ENCODE measurements around the gene ASMT. TPM values are rescaled to one million over a fixed set of nuclear protein-coding genes. Genes with fewer than 3 reads are reported as not detected.
"Not testable (repeated sequence)": the region's sequence is repeated elsewhere in the genome, so short reads cannot be mapped to it uniquely, and the experiment has no call there.

Gene ASMT
- polyA plus RNA-seq, 6 donors from 2014 or later: not detected

DNA sequence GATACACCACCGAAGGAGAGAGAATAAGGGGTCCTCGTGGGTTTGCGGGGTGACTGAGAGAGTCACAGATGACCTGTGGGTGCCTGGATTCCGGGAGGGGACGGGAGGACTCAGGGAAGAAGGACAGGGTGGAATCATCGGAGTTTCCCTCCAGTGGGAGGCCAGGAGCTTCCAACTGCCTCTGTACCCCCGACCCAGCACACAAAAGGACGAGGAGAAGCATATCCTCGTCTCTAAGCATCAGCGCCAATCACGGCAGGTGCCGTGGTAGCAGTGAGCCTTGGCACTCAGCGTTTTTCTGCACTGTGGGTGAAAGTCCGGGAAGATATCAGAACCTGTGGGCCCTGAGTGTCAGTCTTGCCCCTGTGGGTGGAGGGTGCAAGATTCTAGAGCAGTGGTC lies 62.0 kb downstream of the ASMT start:
- peaks cover 0 to 8% (median 0%) of the 10 kb centered on the region in 3 donors for H3K27me3 Mint-ChIP-seq
- ATAC-seq (ENCODE audit: low read depth in 2 of 2) (no peak), DNase-seq (no peak)
- peaks cover 3 to 18% (median 14%) of the 10 kb centered on the region in 3 donors for H3K4me1 Mint-ChIP-seq
- peaks cover 0 to 8% of the 10 kb centered on the region in 2 donors for H3K36me3 Mint-ChIP-seq
- H3K27ac Mint-ChIP-seq: no peak overlapping the region
- H3K4me3 Mint-ChIP-seq: no peak overlapping the region
- peaks cover under 1 to 5% (median 2%) of the 10 kb centered on the region in 7 donors for H3K9me3 Mint-ChIP-seq

DNA sequence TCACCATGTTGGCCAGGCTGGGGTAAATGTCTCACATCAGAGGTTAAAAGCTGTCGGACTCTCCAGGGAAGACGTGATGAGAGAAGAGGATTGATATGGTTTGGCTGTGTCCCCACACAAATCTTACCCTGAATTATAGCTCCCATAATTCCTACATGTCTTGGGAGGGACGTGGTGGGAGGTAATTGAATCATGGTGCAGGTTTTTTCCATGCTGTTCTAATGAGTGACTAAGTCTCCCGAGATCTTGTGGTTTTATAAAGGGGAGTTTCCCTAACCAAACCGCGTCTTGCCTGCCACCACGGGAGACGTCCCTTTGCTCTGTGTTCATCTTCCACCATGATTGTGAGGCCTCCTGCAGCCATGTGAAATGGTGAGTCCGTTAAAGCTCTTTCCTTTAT lies 64.4 kb downstream of the ASMT start:
- Mint-ChIP-seq H3K9me3 (peaks cover 2 to 16% (median 7%) of the 10 kb centered on the region in 7 donors), H3K4me1 (peaks cover 9 to 24% (median 15%) of the 10 kb centered on the region in 3 donors), H3K4me3 (no peak overlapping the region), H3K27ac (peak overlapping the region in 2 of 6 donors; percentile 68 to 95), H3K36me3 (peaks cover 0 to 7% of the 10 kb centered on the region in 2 donors), H3K27me3 (no peaks in the 10 kb centered on the region)
- ATAC-seq (ENCODE audit: low read depth in 2 of 2): peak; percentile 53 to 64
- no peak for DNase-seq

DNA sequence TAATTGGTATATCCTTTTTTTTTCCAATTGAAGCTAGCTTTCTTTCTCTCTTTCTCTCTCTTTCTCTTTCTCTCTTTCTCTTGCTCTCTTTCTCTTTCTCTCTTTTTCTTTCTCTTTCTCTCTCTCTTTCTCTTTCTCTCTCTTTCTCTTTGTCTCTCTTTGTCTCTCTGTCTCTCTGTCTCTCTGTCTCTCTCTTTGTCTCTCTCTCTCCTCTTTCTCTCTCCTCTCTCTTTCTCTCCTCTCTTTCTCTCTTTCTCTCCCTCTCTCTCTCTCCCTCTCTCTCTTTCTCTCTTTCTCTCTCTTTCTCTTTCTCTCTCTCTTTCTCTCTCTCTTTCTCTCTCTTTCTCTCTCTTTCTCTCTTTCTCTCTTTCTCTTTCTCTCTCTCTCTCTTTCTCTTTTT lies 66.6 kb downstream of the ASMT start:
- peaks cover 0 to 7% of the 10 kb centered on the region in 2 donors for H3K36me3 Mint-ChIP-seq
- peaks cover 2 to 16% (median 7%) of the 10 kb centered on the region in 7 donors for H3K9me3 Mint-ChIP-seq
- ATAC-seq (ENCODE audit: low read depth in 2 of 2) (no peak), DNase-seq (no peak)
- peaks cover 9 to 24% (median 15%) of the 10 kb centered on the region in 3 donors for H3K4me1 Mint-ChIP-seq
- peak overlapping the region in 1 of 8 donors; percentile 80 for H3K4me3 Mint-ChIP-seq
- peak overlapping the region in 5 of 6 donors; percentile 34 to 94 (median 78) for H3K27ac Mint-ChIP-seq
- no peaks in the 10 kb centered on the region for H3K27me3 Mint-ChIP-seq

DNA sequence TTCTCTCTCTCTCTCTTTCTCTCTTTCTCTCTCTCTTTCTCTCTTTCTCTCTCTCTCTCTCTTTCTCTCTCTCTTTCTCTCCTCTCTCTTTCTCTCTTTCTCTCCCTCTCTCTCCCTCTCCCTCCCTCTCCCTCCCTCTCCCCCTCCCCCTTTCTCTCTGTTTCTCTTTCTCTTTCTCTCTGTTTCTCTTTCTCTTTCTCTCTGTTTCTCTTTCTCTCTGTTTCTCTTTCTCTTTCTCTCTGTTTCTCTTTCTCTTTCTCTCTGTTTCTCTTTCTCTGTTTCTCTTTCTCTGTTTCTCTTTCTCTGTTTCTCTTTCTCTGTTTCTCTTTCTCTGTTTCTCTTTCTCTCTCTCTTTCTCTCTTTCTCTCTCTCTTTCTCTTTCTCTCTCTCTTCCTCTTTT lies 67.0 kb downstream of the ASMT start:
- Mint-ChIP-seq H3K4me3 (peak overlapping the region in 6 of 8 donors; percentile 1 to 80 (median 38)), H3K9me3 (peaks cover 2 to 16% (median 7%) of the 10 kb centered on the region in 7 donors), H3K4me1 (peaks cover 9 to 24% (median 15%) of the 10 kb centered on the region in 3 donors), H3K27ac (peak overlapping the region; percentile 47 to 98 (median 94))
- not testable (repeated sequence) for DNase-seq, H3K27me3 Mint-ChIP-seq, H3K36me3 Mint-ChIP-seq
- peak in 1 of 2 donors; percentile 52 for ATAC-seq (ENCODE audit: low read depth in 2 of 2)

DNA sequence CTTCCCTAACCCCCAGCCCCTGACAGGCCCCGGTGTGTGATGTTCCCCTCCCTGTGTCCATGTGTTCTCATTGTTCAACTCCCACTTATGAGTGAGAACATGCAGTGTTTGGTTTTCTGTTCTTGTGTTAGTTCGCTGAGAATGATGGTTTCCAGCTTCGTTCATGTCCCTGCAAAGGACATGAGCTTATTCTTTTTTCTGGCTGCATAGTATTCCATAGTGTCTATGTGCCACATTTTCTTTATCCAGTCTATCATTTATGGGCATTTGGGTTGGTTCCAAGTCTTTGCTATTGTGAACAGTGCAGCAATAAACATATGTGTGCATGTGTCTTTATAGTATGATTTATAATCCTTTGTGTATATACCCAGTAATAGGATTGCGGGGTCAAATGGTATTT lies 67.6 kb downstream of the ASMT start:
- not testable (repeated sequence) for ATAC-seq (ENCODE audit: low read depth in 2 of 2); H3K36me3 Mint-ChIP-seq; DNase-seq; H3K27me3 Mint-ChIP-seq
- Mint-ChIP-seq H3K4me3 (peak overlapping the region in 5 of 8 donors; percentile 15 to 80 (median 56)), H3K4me1 (peaks cover 9 to 24% (median 15%) of the 10 kb centered on the region in 3 donors), H3K27ac (peak overlapping the region in 4 of 6 donors; percentile 4 to 95 (median 82)), H3K9me3 (peaks cover 2 to 16% (median 7%) of the 10 kb centered on the region in 7 donors)

DNA sequence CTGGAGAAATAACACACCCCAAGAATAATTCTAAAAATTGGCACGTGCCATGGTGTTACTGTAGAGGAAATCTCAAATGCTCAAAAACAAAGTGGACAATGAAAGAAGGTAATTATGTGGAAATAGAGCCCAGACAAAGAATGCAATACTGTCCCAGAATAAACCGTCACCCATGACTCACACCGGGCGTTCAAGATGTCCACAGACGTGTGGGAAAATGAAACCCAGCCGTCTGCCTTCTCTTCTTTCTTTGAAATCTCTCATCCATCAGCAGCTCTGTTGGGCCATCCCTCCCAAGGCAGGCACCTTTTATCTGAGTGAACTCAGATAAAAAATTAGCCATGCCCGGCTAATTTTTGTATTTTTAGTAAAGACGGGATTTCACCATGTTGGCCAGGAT lies 70.0 kb downstream of the ASMT start:
- H3K4me3 Mint-ChIP-seq; H3K27ac Mint-ChIP-seq; DNase-seq; ATAC-seq (ENCODE audit: low read depth in 2 of 2); H3K36me3 Mint-ChIP-seq; H3K27me3 Mint-ChIP-seq: not testable (repeated sequence)
- H3K4me1 Mint-ChIP-seq: peaks cover 9 to 12% (median 10%) of the 10 kb centered on the region in 3 donors
- H3K9me3 Mint-ChIP-seq: peaks cover 2 to 16% (median 7%) of the 10 kb centered on the region in 7 donors

DNA sequence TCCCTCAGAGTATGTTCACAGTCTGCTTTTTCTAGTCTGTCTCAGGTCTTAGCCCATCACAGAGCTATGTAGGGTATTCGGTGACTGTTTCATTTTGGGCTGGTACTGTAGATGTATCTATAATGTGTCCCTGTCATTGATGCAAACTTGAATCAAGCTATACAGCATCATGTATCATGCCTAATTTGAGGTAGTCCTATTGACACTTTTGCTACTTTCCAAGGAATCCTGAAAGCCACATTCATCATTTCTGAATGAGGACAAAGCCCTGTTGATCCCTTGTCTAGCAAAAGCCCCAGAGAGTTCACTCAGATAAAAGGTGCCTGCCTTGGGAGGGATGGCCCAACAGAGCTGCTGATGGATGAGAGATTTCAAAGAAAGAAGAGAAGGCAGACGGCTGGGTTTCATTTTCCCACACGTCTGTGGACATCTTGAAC lies 70.6 kb downstream of the ASMT start:
- Mint-ChIP-seq H3K9me3 (peaks cover 2 to 17% (median 7%) of the 10 kb centered on the region in 7 donors), H3K4me1 (peaks cover 9 to 12% (median 10%) of the 10 kb centered on the region in 3 donors)
- not testable (repeated sequence) for DNase-seq; ATAC-seq (ENCODE audit: low read depth in 2 of 2); H3K27me3 Mint-ChIP-seq; H3K4me3 Mint-ChIP-seq; H3K36me3 Mint-ChIP-seq; H3K27ac Mint-ChIP-seq

DNA sequence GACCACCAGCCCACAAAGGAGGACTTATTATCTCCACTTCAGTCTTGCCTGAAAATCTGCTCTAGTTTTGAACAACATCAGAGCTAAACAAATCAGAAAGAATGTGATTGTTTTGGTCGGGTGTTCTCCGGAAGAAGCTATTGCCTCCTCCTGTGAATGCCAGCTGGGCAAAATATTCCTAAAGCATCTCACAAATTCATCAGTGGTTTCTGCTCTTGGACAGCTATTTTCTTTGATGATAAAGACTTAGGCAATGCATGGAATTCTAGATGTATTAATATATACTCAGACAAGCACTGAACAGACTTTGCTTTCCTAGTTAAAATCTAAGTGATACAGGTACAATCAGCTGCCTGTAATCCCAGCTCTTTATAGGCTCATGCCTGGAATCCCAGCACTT lies 71.8 kb downstream of the ASMT start:
- peaks cover 4 to 7% of the 10 kb centered on the region in 2 donors for H3K36me3 Mint-ChIP-seq
- H3K27ac Mint-ChIP-seq: no peak overlapping the region
- no peak for DNase-seq
- H3K4me1 Mint-ChIP-seq: peaks cover 8 to 9% (median 9%) of the 10 kb centered on the region in 3 donors
- H3K4me3 Mint-ChIP-seq: no peak overlapping the region
- ATAC-seq (ENCODE audit: low read depth in 2 of 2): no peak
- no peaks in the 10 kb centered on the region for H3K27me3 Mint-ChIP-seq
- H3K9me3 Mint-ChIP-seq: peaks cover 2 to 16% (median 7%) of the 10 kb centered on the region in 7 donors

Other genes starting within 250 kb of the ASMT start
- gene SLC25A6, start 222.9 kb upstream of the ASMT start, polyA plus RNA-seq (ENCODE audit: low read depth in 6 of 6): 100 to 1,000 TPM; 411 to 627 (median 548) TPM
- gene ASMTL, start 162.2 kb upstream of the ASMT start, polyA plus RNA-seq (ENCODE audit: low read depth in 6 of 6): 10 to 100 TPM; 49.2 to 66.0 (median 57.7) TPM
- gene P2RY8, start 77.9 kb upstream of the ASMT start, polyA plus RNA-seq (ENCODE audit: low read depth in 6 of 6): 100 to 1,000 TPM; 227 to 320 (median 275) TPM
- 10 to 100 TPM; 14.2 to 69.9 (median 21.2) TPM for gene AKAP17A, start 23.5 kb upstream of the ASMT start, polyA plus RNA-seq (ENCODE audit: low read depth in 6 of 6)